A673 (cell line): ENCODE results near the gene ZMAT5. TPM values are rescaled to one million over a fixed set of nuclear protein-coding genes. Genes with fewer than 3 reads are reported as not detected.

ENCODE experiments used
- BruUV-seq: library from RNA; stranded (reverse); fragments of 400-500 nt; replicated peaks from 2 replicates; lab custom pipeline; 2021; lab: Mats Ljungman, UMichigan
- CTCF ChIA-PET: fragments of 300-600 bp; sonication (Branson Sonifier 250); formaldehyde crosslinking; loops from one replicate; lab custom pipeline; 2022; ENCODE audit warnings: antibody characterized with exemption; lab: Charles Lee
- POLR2A ChIA-PET: fragments of 300-600 bp; sonication (Branson Sonifier 250); formaldehyde crosslinking; loops from one replicate; lab custom pipeline; 2022; ENCODE audit warnings: antibody characterized with exemption; ENCODE audit not compliant: low non-redundant PET; lab: Charles Lee
- DNase-seq: peaks from one replicate; pipeline ENCODE4 v3.0.0-alpha.2; 2015; ENCODE audit warnings: low spot score
- H3K27ac ChIP-seq: fragments of 200-600 bp; sonication (generic); 2 replicates; pipeline ENCODE4 v1.5.1; 2016; ENCODE audit warnings: mixed run types, low read depth, mild to moderate bottlenecking, mixed read lengths, antibody characterized with exemption, low read length; ENCODE audit not compliant: poor library complexity, severe bottlenecking
- H3K27me3 ChIP-seq: fragments of 200-600 bp; sonication (generic); replicated peaks from 2 replicates; pipeline ENCODE4 v1.6.1; 2017; ENCODE audit warnings: mixed run types, low read depth, mild to moderate bottlenecking, mixed read lengths, antibody characterized with exemption, low read length; ENCODE audit not compliant: insufficient read depth, poor library complexity
- H3K36me3 ChIP-seq: fragments of 200-600 bp; sonication (generic); 2 replicates; pipeline ENCODE4 v1.6.1; 2016; ENCODE audit warnings: mixed run types, mild to moderate bottlenecking, mixed read lengths, antibody characterized with exemption, low read length; ENCODE audit not compliant: insufficient read depth, poor library complexity, severe bottlenecking
- H3K4me1 ChIP-seq: fragments of 200-600 bp; sonication (generic); 2 replicates; pipeline ENCODE4 v1.6.1; 2017; ENCODE audit warnings: mixed run types, mild to moderate bottlenecking, mixed read lengths, antibody characterized with exemption, low read length; ENCODE audit not compliant: insufficient read depth, poor library complexity, severe bottlenecking
- H3K4me3 ChIP-seq: fragments of 200-600 bp; sonication (generic); 2 replicates; pipeline ENCODE4 v1.5.1; 2016; ENCODE audit warnings: low read depth, mixed run types, mild to moderate bottlenecking, mixed read lengths, low read length; ENCODE audit not compliant: poor library complexity, severe bottlenecking
- H3K9me3 ChIP-seq: fragments of 200-600 bp; sonication (generic); 2 replicates; pipeline ENCODE4 v1.6.1; 2016; ENCODE audit warnings: mixed run types, low read depth, mild to moderate bottlenecking, mixed read lengths, antibody characterized with exemption, low read length; ENCODE audit not compliant: poor library complexity, severe bottlenecking
- EZH2 ChIP-seq: fragments of 200-600 bp; sonication (generic); IDR thresholded peaks from 2 replicates; pipeline ENCODE4 v1.6.1; 2017; ENCODE audit warnings: borderline replicate concordance, low read depth, mild to moderate bottlenecking, mixed read lengths, antibody characterized with exemption, low read length; ENCODE audit not compliant: poor library complexity, severe bottlenecking
- intact Hi-C: fragments of 100-400 bp; cut with micrococcal nuclease; formaldehyde crosslinking; loops from one replicate; pipeline ENCODE4 v1.10.0; 2022; ENCODE audit not compliant: unreplicated experiment
- total RNA-seq: library from RNA; stranded (reverse); gene quantifications from 2 replicates; pipeline ENCODE4 v1.2.3, GENCODE V29; 2021
- TF ChIP-seq, protein P1 (sequence below): fragments of 300-800, 200-600 bp; sonication (generic); conservative IDR thresholded peaks from 2 replicates; pipeline ENCODE4 v1.5.1; 2017; ENCODE audit warnings: low read depth, mild to moderate bottlenecking, antibody characterized with exemption, low read length, moderate library complexity, mixed read lengths

The ZMAT5 gene
- total RNA-seq, 1 experiment from 2014 or later, result 19.8 TPM

DNA sequence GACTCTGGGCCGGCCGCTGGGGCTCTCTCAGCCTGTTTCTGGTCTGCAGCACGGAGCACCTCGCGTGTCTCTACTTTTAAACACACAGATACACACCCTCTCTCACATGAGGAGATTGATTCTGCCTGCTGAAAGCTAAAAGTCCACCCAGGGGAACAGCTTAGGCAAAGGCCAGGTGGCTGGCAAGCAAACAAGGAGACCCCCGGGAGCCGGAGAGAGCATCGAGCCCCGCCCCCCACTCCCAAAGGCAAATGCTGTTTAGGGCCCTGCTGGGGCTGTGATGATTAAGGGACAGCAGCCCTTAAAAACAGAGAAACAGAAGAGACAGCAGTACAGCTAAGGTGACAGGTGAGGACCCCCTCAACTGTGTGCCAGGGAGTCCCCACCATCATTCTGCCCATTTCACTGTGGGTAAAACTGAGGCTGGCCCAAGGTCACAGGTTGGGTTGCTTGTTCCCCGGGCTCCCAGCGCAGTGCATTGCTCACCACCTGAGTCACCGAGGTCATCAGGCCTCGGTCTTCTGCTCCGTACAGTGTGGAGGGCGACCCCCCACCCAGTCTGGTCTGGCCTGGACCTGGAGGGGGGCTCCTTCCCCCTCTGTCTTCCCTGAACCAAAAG, 40.2 kb downstream of the ZMAT5 start:
- Histone ChIP-seq H3K9me3 (no peaks in the 10 kb centered on the region), H3K36me3 (no peaks in the 10 kb centered on the region), H3K27me3 (peaks cover 9% of the 10 kb centered on the region), H3K4me1 (no peaks in the 10 kb centered on the region), H3K27ac (no peak overlapping the region), H3K4me3 (no peak overlapping the region)
- POLR2A ChIA-PET, result no interaction called here
- TF ChIP-seq, protein P1, sequence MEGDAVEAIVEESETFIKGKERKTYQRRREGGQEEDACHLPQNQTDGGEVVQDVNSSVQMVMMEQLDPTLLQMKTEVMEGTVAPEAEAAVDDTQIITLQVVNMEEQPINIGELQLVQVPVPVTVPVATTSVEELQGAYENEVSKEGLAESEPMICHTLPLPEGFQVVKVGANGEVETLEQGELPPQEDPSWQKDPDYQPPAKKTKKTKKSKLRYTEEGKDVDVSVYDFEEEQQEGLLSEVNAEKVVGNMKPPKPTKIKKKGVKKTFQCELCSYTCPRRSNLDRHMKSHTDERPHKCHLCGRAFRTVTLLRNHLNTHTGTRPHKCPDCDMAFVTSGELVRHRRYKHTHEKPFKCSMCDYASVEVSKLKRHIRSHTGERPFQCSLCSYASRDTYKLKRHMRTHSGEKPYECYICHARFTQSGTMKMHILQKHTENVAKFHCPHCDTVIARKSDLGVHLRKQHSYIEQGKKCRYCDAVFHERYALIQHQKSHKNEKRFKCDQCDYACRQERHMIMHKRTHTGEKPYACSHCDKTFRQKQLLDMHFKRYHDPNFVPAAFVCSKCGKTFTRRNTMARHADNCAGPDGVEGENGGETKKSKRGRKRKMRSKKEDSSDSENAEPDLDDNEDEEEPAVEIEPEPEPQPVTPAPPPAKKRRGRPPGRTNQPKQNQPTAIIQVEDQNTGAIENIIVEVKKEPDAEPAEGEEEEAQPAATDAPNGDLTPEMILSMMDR, result no peak
- TF ChIP-seq EZH2, result no peak
- DNase-seq, result no peak
- no TSS peak for BruUV-seq
- CTCF ChIA-PET, result interaction anchor here (0.5 to 0.7 kb wide), 4 partner anchors 9 to 288 kb away, joined by 3 to 9 read pairs (median 4); no protein-coding TSS in a partner anchor
- intact Hi-C loops, result loop anchor here (5.0 kb wide), 1 partner anchor 361 kb away; no protein-coding TSS in a partner anchor

GRCh38 chr22:29726106-29726505, 40.7 kb downstream of the ZMAT5 start:
- H3K4me1 ChIP-seq, result no peaks in the 10 kb centered on the region
- no peak overlapping the region for H3K27ac ChIP-seq
- H3K36me3 ChIP-seq, result no peaks in the 10 kb centered on the region
- no peak overlapping the region for H3K4me3 ChIP-seq
- no peaks in the 10 kb centered on the region for H3K9me3 ChIP-seq
- ChIA-PET POLR2A (no interaction called here), CTCF (no interaction called here)
- BruUV-seq, result no TSS peak
- peaks cover 14% of the 10 kb centered on the region for H3K27me3 ChIP-seq
- no peak for TF ChIP-seq EZH2
- TF ChIP-seq, protein P1, result no peak
- intact Hi-C loops, result loop anchor here (5.0 kb wide), 1 partner anchor 361 kb away; no protein-coding TSS in a partner anchor
- DNase-seq, result no peak

GRCh38 chr22:29724843-29725242, 42.0 kb downstream of the ZMAT5 start:
- Histone ChIP-seq H3K36me3 (no peaks in the 10 kb centered on the region), H3K27ac (no peak overlapping the region), H3K9me3 (no peaks in the 10 kb centered on the region), H3K27me3 (peaks cover 23% of the 10 kb centered on the region), H3K4me1 (no peaks in the 10 kb centered on the region), H3K4me3 (no peak overlapping the region)
- ChIA-PET CTCF (interaction anchor here (0.6 kb wide), 1 partner anchor 76 kb away, joined by 4 read pairs; no protein-coding TSS in a partner anchor), POLR2A (no interaction called here)
- BruUV-seq, result no TSS peak
- intact Hi-C loops, result loop anchor here (5.0 kb wide), 1 partner anchor 362 kb away; no protein-coding TSS in a partner anchor
- no peak for DNase-seq
- no peak for TF ChIP-seq EZH2
- TF ChIP-seq, protein P1, result no peak
